Neuronal stem cell (in vitro differentiated cells): Measurements from ENCODE around the gene SNX7.

Source experiments
- DNase-seq: peaks from one replicate; pipeline ENCODE4 v3.0.0-alpha.2; 2013; ENCODE audit warnings: low spot score
- H2AFZ ChIP-seq: one replicate; pipeline ENCODE4 v1.6.1; 2013; ENCODE audit warnings: mild to moderate bottlenecking, low read length, inconsistent platforms
- H2AK5ac ChIP-seq: 2 replicates; pipeline ENCODE4 v1.6.1; 2013; ENCODE audit warnings: low read depth, mild to moderate bottlenecking, inconsistent platforms, low read length, moderate library complexity, mixed read lengths
- H2BK120ac ChIP-seq: 2 replicates; pipeline ENCODE4 v1.6.1; 2013; ENCODE audit warnings: low read depth, mild to moderate bottlenecking, inconsistent platforms, low read length, moderate library complexity, mixed read lengths
- H2BK12ac ChIP-seq: one replicate; pipeline ENCODE4 v1.6.1; 2013; ENCODE audit warnings: low read length, inconsistent platforms
- H2BK15ac ChIP-seq: 2 replicates; pipeline ENCODE4 v1.6.1; 2013; ENCODE audit warnings: mild to moderate bottlenecking, low read length, inconsistent platforms, mixed read lengths
- H2BK5ac ChIP-seq: one replicate; pipeline ENCODE4 v1.6.1; 2013; ENCODE audit warnings: inconsistent platforms, mild to moderate bottlenecking, low read length, moderate library complexity
- H3K14ac ChIP-seq: one replicate; pipeline ENCODE4 v1.6.1; 2013; ENCODE audit warnings: low read length, inconsistent platforms
- H3K18ac ChIP-seq: 2 replicates; pipeline ENCODE4 v1.6.1; 2013; ENCODE audit warnings: low read length, inconsistent platforms
- H3K23ac ChIP-seq: 2 replicates; pipeline ENCODE4 v1.6.1; 2013; ENCODE audit warnings: low read depth, mild to moderate bottlenecking, mixed read lengths, low read length, inconsistent platforms; ENCODE audit not compliant: poor library complexity
- H3K27ac ChIP-seq: replicated peaks from 3 replicates; pipeline ENCODE4 v1.5.1; 2013; ENCODE audit warnings: low read length, inconsistent platforms
- H3K27me3 ChIP-seq, 3 experiments: 2 replicates each; pipeline ENCODE4 v1.6.1; 2013; ENCODE audit warnings: low read length in 3 of 3, mild to moderate bottlenecking in 2 of 3, inconsistent platforms in 1 of 3, low read depth in 1 of 3, mixed read lengths in 1 of 3, moderate library complexity in 1 of 3; ENCODE audit not compliant: control insufficient read depth in 3 of 3, insufficient read depth in 3 of 3
- H3K36me3 ChIP-seq, 2 donors: replicated peaks in 1 of 2; 2 replicates each; pipeline ENCODE4 v1.6.1; 2013; ENCODE audit warnings: low read length in 2 of 2; ENCODE audit not compliant: control insufficient read depth in 2 of 2, insufficient read depth in 2 of 2
- H3K4ac ChIP-seq: 2 replicates; pipeline ENCODE4 v1.6.1; 2013; ENCODE audit warnings: inconsistent platforms, mild to moderate bottlenecking, low read length, moderate library complexity
- H3K4me1 ChIP-seq, 2 donors: 1 replicate in 1 of 2; 2 replicates in 1 of 2; pipeline ENCODE4 v1.6.1; 2013; ENCODE audit warnings: low read length in 2 of 2, low read depth in 1 of 2; ENCODE audit not compliant: control insufficient read depth in 2 of 2, insufficient read depth in 1 of 2
- H3K4me2 ChIP-seq: one replicate; pipeline ENCODE4 v1.6.1; 2013; ENCODE audit warnings: mild to moderate bottlenecking, low read length, inconsistent platforms; ENCODE audit not compliant: insufficient read depth, poor library complexity, severe bottlenecking
- H3K4me3 ChIP-seq, 2 donors: 2 replicates each; pipeline ENCODE4 v1.5.1; 2013; ENCODE audit warnings: low read length in 2 of 2, mild to moderate bottlenecking in 2 of 2, inconsistent platforms in 1 of 2, moderate library complexity in 1 of 2
- H3K79me1 ChIP-seq: one replicate; pipeline ENCODE4 v1.6.1; 2013; ENCODE audit warnings: low read depth, mild to moderate bottlenecking, inconsistent platforms, low read length, moderate library complexity
- H3K9ac ChIP-seq: one replicate; pipeline ENCODE4 v1.6.1; 2013; ENCODE audit warnings: mild to moderate bottlenecking, low read depth, low read length, inconsistent platforms; ENCODE audit not compliant: poor library complexity
- H3K9me3 ChIP-seq, 2 donors: replicated peaks in 1 of 2; 2 replicates each; pipeline versions ENCODE3 to v1.6.1; 2013; ENCODE audit warnings: low read length in 2 of 2, mild to moderate bottlenecking in 2 of 2, inconsistent platforms in 1 of 2, low read depth in 1 of 2, mixed read lengths in 1 of 2, moderate library complexity in 1 of 2; ENCODE audit not compliant: control insufficient read depth in 2 of 2, insufficient read depth in 1 of 2
- H4K8ac ChIP-seq: one replicate; pipeline ENCODE4 v1.6.1; 2013; ENCODE audit warnings: low read depth, mild to moderate bottlenecking, inconsistent platforms, low read length, moderate library complexity
- H4K91ac ChIP-seq: one replicate; pipeline ENCODE4 v1.6.1; 2013; ENCODE audit warnings: low read length, low read depth, mild to moderate bottlenecking, inconsistent platforms; ENCODE audit not compliant: poor library complexity
- WGBS, 2 donors: extraction: QIAGEN DNeasy Blood & Tissue Kit; methylation state at CpG; one replicate each; pipeline ENCODE4 v1.1.7; 2013; ENCODE audit warnings: missing lambda C conversion rate in 2 of 2, mixed read lengths in 1 of 2; ENCODE audit not compliant: insufficient read length in 2 of 2, insufficient replicate concordance in 1 of 2; ENCODE audit errors: extremely low coverage in 2 of 2; 5-methylcytosine and 5-hydroxymethylcytosine counted together

The SNX7 gene

GRCh38 chr1:98688110-98688739 is 26.7 kb downstream of the SNX7 start:
- Histone ChIP-seq H3K79me1 (no peaks in the 10 kb centered on the region), H2BK15ac (no peak overlapping the region), H2BK5ac (no peak overlapping the region), H4K91ac (no peak overlapping the region), H3K23ac (no peak overlapping the region), H3K4me2 (no peak overlapping the region), H3K9me3 (no peaks in the 10 kb centered on the region), H3K27me3 (no peaks in the 10 kb centered on the region), H4K8ac (no peak overlapping the region), H3K36me3 (peaks cover 0 to 10% of the 10 kb centered on the region in 2 donors), H3K14ac (no peak overlapping the region), H3K9ac (no peak overlapping the region), H3K18ac (no peak overlapping the region), H3K27ac (no peak overlapping the region), H2AFZ (no peak overlapping the region), H3K4me1 (no peaks in the 10 kb centered on the region), H2BK120ac (no peak overlapping the region), H3K4ac (no peak overlapping the region), H2BK12ac (no peak overlapping the region), H2AK5ac (no peak overlapping the region), H3K4me3 (no peak overlapping the region)
- WGBS, 2 donors: no CpG with 5 or more reads among the region's 2 CpGs
- DNase-seq: no peak

- no peak overlapping the region for H3K4ac ChIP-seq
- no peaks in the 10 kb centered on the region for H3K4me1 ChIP-seq
- no peak overlapping the region for H2AFZ ChIP-seq
- no peak overlapping the region for H2BK15ac ChIP-seq
- H3K4me3 ChIP-seq: no peak overlapping the region
- H4K91ac ChIP-seq: no peak overlapping the region
- H3K9me3 ChIP-seq: no peaks in the 10 kb centered on the region
- H3K18ac ChIP-seq: no peak overlapping the region
- no peak overlapping the region for H3K23ac ChIP-seq
- no peak overlapping the region for H2BK120ac ChIP-seq
- no peak overlapping the region for H3K27ac ChIP-seq
- H2BK5ac ChIP-seq: no peak overlapping the region
- no peak overlapping the region for H2AK5ac ChIP-seq
- DNase-seq: no peak
- H4K8ac ChIP-seq: no peak overlapping the region
- H3K4me2 ChIP-seq: no peak overlapping the region
- no peak overlapping the region for H2BK12ac ChIP-seq
- no peaks in the 10 kb centered on the region for H3K79me1 ChIP-seq
- H3K9ac ChIP-seq: no peak overlapping the region
- no peak overlapping the region for H3K14ac ChIP-seq
- peaks cover 0 to 4% of the 10 kb centered on the region in 2 donors for H3K36me3 ChIP-seq
- H3K27me3 ChIP-seq: no peaks in the 10 kb centered on the region
Observed at GRCh38 chr1:98690576-98690975, 29.1 kb downstream of the SNX7 start.

- Histone ChIP-seq H3K36me3 (no peaks in the 10 kb centered on the region), H2BK15ac (no peak overlapping the region), H3K27ac (no peak overlapping the region), H3K9ac (no peak overlapping the region), H3K4me1 (no peaks in the 10 kb centered on the region), H2BK120ac (no peak overlapping the region), H2BK12ac (no peak overlapping the region), H2BK5ac (no peak overlapping the region), H3K4ac (no peak overlapping the region), H3K23ac (no peak overlapping the region), H3K27me3 (no peaks in the 10 kb centered on the region), H3K79me1 (no peaks in the 10 kb centered on the region), H3K14ac (no peak overlapping the region), H4K91ac (no peak overlapping the region), H3K4me2 (no peak overlapping the region), H3K4me3 (no peak overlapping the region), H2AFZ (no peak overlapping the region), H2AK5ac (no peak overlapping the region), H3K18ac (no peak overlapping the region), H4K8ac (no peak overlapping the region), H3K9me3 (no peaks in the 10 kb centered on the region)
- DNase-seq: no peak
- no CpG with 5 or more reads among the region's 2 CpGs for WGBS, 2 donors
Observed at GRCh38 chr1:98692482-98692881, 31.0 kb downstream of the SNX7 start.

- Histone ChIP-seq H3K14ac (no peak overlapping the region), H3K18ac (no peak overlapping the region), H3K4ac (no peak overlapping the region), H2AFZ (no peak overlapping the region), H4K91ac (no peak overlapping the region), H3K36me3 (no peaks in the 10 kb centered on the region), H2BK120ac (no peak overlapping the region), H3K4me2 (no peak overlapping the region), H4K8ac (no peak overlapping the region), H3K4me1 (no peaks in the 10 kb centered on the region), H2AK5ac (no peak overlapping the region), H2BK12ac (no peak overlapping the region), H2BK5ac (no peak overlapping the region), H3K4me3 (no peak overlapping the region), H3K9ac (no peak overlapping the region), H3K23ac (no peak overlapping the region), H3K79me1 (no peaks in the 10 kb centered on the region), H3K27me3 (no peaks in the 10 kb centered on the region), H2BK15ac (no peak overlapping the region), H3K27ac (no peak overlapping the region), H3K9me3 (no peaks in the 10 kb centered on the region)
- no peak for DNase-seq
- no CpG with 5 or more reads among the region's 2 CpGs for WGBS, 2 donors
Observed at GRCh38 chr1:98693385-98693784, 31.9 kb downstream of the SNX7 start.
